NB4 (cell line): ENCODE data around the gene DNAH8.
A peak's percentile ranks its signal among the peaks of the same experiment; 100 is the strongest.

Source experiments
- DNase-seq: peaks from one replicate; pipeline ENCODE4 v3.0.0; 2010; ENCODE audit warnings: low read depth
- H3K4me3 ChIP-seq: one replicate; pipeline ENCODE4 v1.5.1; 2011; ENCODE audit warnings: mild to moderate bottlenecking, low read depth, low read length, moderate library complexity
- MYC ChIP-seq: IDR thresholded peaks from 2 replicates; pipeline ENCODE4 v1.6.1; 2011; ENCODE audit warnings: low read depth, low read length
- POLR2A ChIP-seq: IDR thresholded peaks from 2 replicates; pipeline ENCODE4 v1.6.1; 2011; ENCODE audit warnings: mild to moderate bottlenecking; ENCODE audit not compliant: insufficient read length; ENCODE audit errors: extremely low read depth
- TF ChIP-seq, protein P1 (sequence below): IDR thresholded peaks from 2 replicates; pipeline ENCODE4 v1.6.1; 2011; ENCODE audit warnings: low read depth, low read length
- TF ChIP-seq, protein P2 (sequence below): IDR thresholded peaks from one replicate; pipeline ENCODE4 v1.5.1; 2012; ENCODE audit warnings: low read depth, low read length

The DNAH8 gene

DNA sequence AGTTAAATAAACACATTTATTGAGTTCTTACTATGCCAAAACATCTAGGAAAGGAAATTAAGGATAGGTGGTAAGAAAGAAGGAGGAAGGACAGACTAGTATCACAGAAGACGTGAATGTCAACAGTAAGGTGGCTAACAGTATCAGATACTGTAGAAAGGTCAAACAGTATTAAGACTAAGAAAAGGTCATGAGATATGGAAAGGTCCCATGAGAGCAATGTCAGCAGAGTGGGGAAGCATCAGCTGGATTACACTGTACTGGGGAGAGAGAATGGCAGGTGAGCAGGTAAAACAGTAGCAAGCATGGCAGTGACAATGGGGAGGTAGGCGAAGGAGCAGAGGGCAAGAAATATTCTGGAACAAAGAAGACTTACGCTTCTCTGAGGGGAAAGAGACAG lies 30.2 kb upstream of the DNAH8 start:
- TF ChIP-seq, protein P1, sequence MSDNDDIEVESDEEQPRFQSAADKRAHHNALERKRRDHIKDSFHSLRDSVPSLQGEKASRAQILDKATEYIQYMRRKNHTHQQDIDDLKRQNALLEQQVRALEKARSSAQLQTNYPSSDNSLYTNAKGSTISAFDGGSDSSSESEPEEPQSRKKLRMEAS, result no peak
- TF ChIP-seq POLR2A (no peak), MYC (no peak)
- TF ChIP-seq, protein P2, sequence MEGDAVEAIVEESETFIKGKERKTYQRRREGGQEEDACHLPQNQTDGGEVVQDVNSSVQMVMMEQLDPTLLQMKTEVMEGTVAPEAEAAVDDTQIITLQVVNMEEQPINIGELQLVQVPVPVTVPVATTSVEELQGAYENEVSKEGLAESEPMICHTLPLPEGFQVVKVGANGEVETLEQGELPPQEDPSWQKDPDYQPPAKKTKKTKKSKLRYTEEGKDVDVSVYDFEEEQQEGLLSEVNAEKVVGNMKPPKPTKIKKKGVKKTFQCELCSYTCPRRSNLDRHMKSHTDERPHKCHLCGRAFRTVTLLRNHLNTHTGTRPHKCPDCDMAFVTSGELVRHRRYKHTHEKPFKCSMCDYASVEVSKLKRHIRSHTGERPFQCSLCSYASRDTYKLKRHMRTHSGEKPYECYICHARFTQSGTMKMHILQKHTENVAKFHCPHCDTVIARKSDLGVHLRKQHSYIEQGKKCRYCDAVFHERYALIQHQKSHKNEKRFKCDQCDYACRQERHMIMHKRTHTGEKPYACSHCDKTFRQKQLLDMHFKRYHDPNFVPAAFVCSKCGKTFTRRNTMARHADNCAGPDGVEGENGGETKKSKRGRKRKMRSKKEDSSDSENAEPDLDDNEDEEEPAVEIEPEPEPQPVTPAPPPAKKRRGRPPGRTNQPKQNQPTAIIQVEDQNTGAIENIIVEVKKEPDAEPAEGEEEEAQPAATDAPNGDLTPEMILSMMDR, result no peak
- H3K4me3 ChIP-seq, result no peak overlapping the region
- DNase-seq, result no peak

DNA sequence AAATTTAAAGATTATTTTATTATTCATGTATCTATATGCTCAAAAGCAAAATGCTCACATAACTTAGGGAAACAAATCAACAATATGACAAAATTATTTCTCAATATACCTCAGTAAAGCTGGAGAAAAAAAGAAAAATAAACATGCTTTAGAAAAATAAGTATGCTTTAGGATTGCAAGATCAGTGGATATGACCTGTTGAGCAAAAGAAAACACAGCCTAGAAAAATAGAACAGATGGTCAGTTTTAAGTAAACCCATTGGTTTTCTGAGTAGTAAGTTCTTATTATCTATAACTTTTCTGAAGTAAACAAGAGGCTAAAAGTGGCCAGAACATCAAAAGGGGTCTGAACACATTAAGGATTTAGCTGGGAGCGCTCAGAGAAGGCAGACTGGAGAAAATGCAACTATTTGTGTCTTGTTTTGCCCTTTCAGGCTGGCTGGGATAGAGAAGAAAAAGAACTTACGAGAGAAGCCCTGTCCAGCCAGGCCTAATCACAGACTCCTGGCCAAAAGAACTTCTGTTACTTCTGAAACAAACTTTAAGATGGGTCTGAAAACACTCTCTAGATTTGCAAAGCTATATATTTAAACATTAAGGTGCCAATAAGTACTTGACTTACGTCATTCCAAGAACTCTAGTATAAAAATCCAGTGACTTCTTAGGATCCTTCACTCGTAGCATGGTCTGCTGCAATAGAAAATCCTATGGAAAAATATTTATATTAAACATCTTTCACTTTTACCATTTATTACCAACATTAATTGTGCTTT lies 28.7 kb upstream of the DNAH8 start:
- H3K4me3 ChIP-seq, result no peak overlapping the region
- no peak for DNase-seq
- TF ChIP-seq POLR2A (no peak), MYC (no peak)
- TF ChIP-seq, protein P1, result no peak
- TF ChIP-seq, protein P2, result no peak

DNA sequence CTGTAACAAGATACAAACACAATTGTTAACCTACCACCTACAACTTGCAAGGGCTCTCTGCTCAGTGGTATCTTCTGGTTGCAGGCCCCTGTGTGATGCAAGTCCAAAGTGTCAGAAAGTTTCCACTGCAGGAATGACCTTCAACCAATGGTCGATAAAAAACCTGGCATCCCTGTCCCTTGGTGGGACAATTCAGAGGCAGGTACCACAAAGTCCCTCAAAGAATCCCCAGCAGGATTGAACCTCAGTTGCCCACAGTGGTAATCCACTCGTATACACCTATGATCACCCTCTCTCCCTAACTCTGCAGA lies 28.1 kb upstream of the DNAH8 start:
- no peak for DNase-seq
- no peak overlapping the region for H3K4me3 ChIP-seq
- TF ChIP-seq POLR2A, result no peak
- TF ChIP-seq MYC, result no peak
- TF ChIP-seq, protein P1, result no peak
- TF ChIP-seq, protein P2, result no peak

DNA sequence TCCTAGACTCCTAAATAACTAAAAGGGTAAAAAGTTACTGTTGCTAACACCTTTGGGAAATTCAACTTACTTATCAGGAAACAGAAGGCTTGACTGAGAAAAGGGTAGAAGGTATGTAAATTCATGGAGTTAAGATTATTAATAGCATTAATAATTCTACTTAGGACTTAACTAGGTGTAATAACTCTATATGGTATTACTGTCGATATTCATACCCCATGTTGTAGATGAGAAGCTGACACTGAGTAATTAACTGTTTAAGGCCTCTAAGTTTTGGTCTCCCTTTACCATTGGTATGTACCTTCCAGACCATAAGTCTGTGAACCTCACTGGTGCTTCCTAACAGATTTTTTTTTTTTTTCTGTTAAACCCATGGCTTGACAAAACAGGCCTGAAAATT lies 27.6 kb upstream of the DNAH8 start:
- DNase-seq, result no peak
- TF ChIP-seq, protein P1, result no peak
- TF ChIP-seq POLR2A (no peak), MYC (no peak)
- TF ChIP-seq, protein P2, result no peak
- H3K4me3 ChIP-seq, result no peak overlapping the region

DNA sequence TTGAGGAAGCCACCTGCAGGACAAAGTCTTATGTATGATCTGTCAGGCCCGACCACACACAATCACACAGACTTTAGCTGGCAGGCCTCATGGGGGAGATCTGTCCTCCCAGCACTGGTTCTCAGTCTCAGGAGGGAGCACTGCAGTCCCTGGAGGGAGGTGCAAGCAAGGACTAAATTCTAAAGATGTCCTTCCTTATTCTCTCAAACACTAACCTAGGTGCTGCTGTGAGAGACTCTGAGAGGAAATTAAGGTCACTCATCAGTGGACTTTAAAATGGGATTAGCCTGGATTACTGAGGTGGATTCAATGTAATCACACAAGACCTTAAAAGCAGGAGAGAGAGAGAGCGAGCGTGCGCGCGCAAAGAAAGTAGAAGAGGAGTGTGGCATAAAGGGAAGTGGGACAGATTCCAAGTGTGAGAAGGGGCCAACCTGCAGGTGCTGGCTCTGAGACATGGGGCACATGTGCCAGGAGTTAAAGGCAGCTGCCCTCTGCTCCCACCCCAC lies 26.5 kb upstream of the DNAH8 start:
- TF ChIP-seq MYC, result no peak
- TF ChIP-seq, protein P1, result no peak
- no peak for TF ChIP-seq POLR2A
- TF ChIP-seq, protein P2, result no peak
- H3K4me3 ChIP-seq, result no peak overlapping the region
- DNase-seq, result peak; percentile 56
